ENCODE data around the gene PDIK1L. TPM values are rescaled to one million over a fixed set of nuclear protein-coding genes. Genes with fewer than 3 reads are reported as not detected.
A peak's percentile ranks its signal among the peaks of the same experiment; 100 is the strongest.

Gene PDIK1L
- total and polyA plus RNA-seq, 9 of the 15 experiments (the other 6 are each of a cell fraction or from before 2014, with no cell fraction given) = 12.8 to 30.2 (median 21.5) TPM

GRCh38 chr1:26161415-26162219, 50.0 kb downstream of the PDIK1L start (continued):
- no peak for TF ChIP-seq PATZ1 (CRISPR knock-in tag; IDR thresholded peaks at IDR 0.05; ENCODE audit: borderline replicate concordance)
- no peak for TF ChIP-seq RBM25 (IDR thresholded peaks at IDR 0.05; ENCODE audit: low read depth, low read length, severe bottlenecking)
- no peak for TF ChIP-seq PRMT5 (CRISPR knock-in tag; IDR thresholded peaks at IDR 0.05)
- TF ChIP-seq USF1 (CRISPR knock-in tag; IDR thresholded peaks at IDR 0.05) = peak; percentile 82
- TF ChIP-seq ID3 (CRISPR knock-in tag; IDR thresholded peaks at IDR 0.05) = no peak
- peak; percentile 70 for TF ChIP-seq ID3 (tag; IDR thresholded peaks at IDR 0.05)
- peak; percentile 29 for TF ChIP-seq HNRNPLL (IDR thresholded peaks at IDR 0.05; ENCODE audit: low read depth, low read length, poor library complexity, severe bottlenecking)
- TF ChIP-seq ZNF174 (CRISPR knock-in tag; IDR thresholded peaks at IDR 0.05) = no peak
- TF ChIP-seq ZNF830 (CRISPR knock-in tag; IDR thresholded peaks at IDR 0.05) = no peak
- TF ChIP-seq BCL6 (CRISPR knock-in tag; IDR thresholded peaks at IDR 0.05) = no peak
- no peak for TF ChIP-seq EHMT2 (IDR thresholded peaks at IDR 0.05)
- TF ChIP-seq NCOA4 (IDR thresholded peaks at IDR 0.05; ENCODE audit: partially characterized antibody) = no peak
- no peak for TF ChIP-seq AFF1 (IDR thresholded peaks at IDR 0.05; ENCODE audit: low read depth in 1 of 2, partially characterized antibody in 2 of 2)
- peak; percentile 73; the same call in 1 of the 2 replicates for TF ChIP-seq TFAP4 (CRISPR knock-in tag; IDR thresholded peaks at IDR 0.05; ENCODE audit: borderline replicate concordance)
- TF ChIP-seq ETV6 (IDR thresholded peaks at IDR 0.05; ENCODE audit: borderline replicate concordance in 1 of 2, low read depth in 2 of 2, low read length in 1 of 2) = no peak
- peak; percentile 69; the same call in 1 of the 2 replicates for TF ChIP-seq ETV6 (CRISPR knock-in tag; IDR thresholded peaks at IDR 0.05; ENCODE audit: borderline replicate concordance)
- TF ChIP-seq CREB5 (CRISPR knock-in tag; IDR thresholded peaks at IDR 0.05) = no peak
